HCT116 (cell line): ENCODE data around the gene C2CD4B. TPM values are rescaled to one million over a fixed set of nuclear protein-coding genes. Genes with fewer than 3 reads are reported as not detected.

Experiments
- ATAC-seq: fragments of 200-7000 bp; cut with Tn5 transposase; 2 replicates; pipeline ENCODE4 v1.9.1; 2020; ENCODE audit warnings: mild to moderate bottlenecking, moderate library complexity
- BruUV-seq: library from RNA; stranded (reverse); fragments of 400-500 nt; replicated peaks from 2 replicates; lab custom pipeline; 2021; lab: Mats Ljungman, UMichigan
- CTCF ChIA-PET: fragments of 300-600 bp; sonication (Branson Sonifier 250); formaldehyde crosslinking; loops from one replicate; lab custom pipeline; 2021; ENCODE audit warnings: antibody characterized with exemption; lab: Charles Lee
- POLR2A ChIA-PET: fragments of 300-600, 350-600 bp; sonication (Branson Sonifier 250); formaldehyde crosslinking; loops from one replicate; lab custom pipeline; 2021; ENCODE audit warnings: antibody characterized with exemption; lab: Charles Lee
- RAD21 ChIA-PET, 2 experiments: fragments of 300-600 bp; sonication (Branson Sonifier 250); formaldehyde crosslinking; loops; one replicate each; lab custom pipeline; 2023; ENCODE audit warnings: low total read pairs in 2 of 2; ENCODE audit not compliant: uncharacterized antibody in 2 of 2, unreplicated experiment in 2 of 2, low non-redundant PET in 1 of 2; lab: Charles Lee
- DNase-seq: peaks from one replicate; pipeline ENCODE4 v3.0.0-alpha.2; 2010; ENCODE audit warnings: low read depth, low spot score
- H2AFZ ChIP-seq: fragments of 200-600 bp; shearing (Covaris generic), sonication (generic); 2 replicates; pipeline ENCODE4 v1.6.1; 2017; ENCODE audit warnings: low read depth, mixed run types, mixed read lengths, antibody characterized with exemption, low read length; ENCODE audit not compliant: poor library complexity, severe bottlenecking
- H3K27ac ChIP-seq: 2 replicates; pipeline ENCODE4 v1.5.1; 2012; ENCODE audit warnings: low read depth, low read length
- H3K27me3 ChIP-seq: fragments of 200-600 bp; sonication (generic); 2 replicates; pipeline ENCODE4 v1.6.1; 2016; ENCODE audit warnings: mixed run types, low read length, mixed read lengths; ENCODE audit not compliant: insufficient read depth
- H3K36me3 ChIP-seq, 2 experiments: fragments of 200-500 bp in 1 of 2; fragments of 200-600 bp in 1 of 2; sonication (Bioruptor generic) in 1 of 2; sonication (generic) in 1 of 2; 2 replicates each; pipeline versions ENCODE4 v1.5.1 to v1.6.1; 2014 to 2016; ENCODE audit warnings: low read length in 2 of 2, inconsistent platforms in 1 of 2, mixed read lengths in 1 of 2, mixed run types in 1 of 2; ENCODE audit not compliant: insufficient read depth in 2 of 2, control insufficient read depth in 1 of 2
- H3K4me1 ChIP-seq, 2 experiments: fragments of 200-600 bp in 1 of 2; sonication (generic) in 1 of 2; 2 replicates each; pipeline versions ENCODE4 v1.5.1 to v1.6.1; 2012 to 2017; ENCODE audit warnings: low read length in 2 of 2, inconsistent platforms in 1 of 2, mild to moderate bottlenecking in 1 of 2, mixed read lengths in 1 of 2, mixed run types in 1 of 2, moderate library complexity in 1 of 2; ENCODE audit not compliant: insufficient read depth in 2 of 2, control insufficient read depth in 1 of 2
- H3K4me2 ChIP-seq: fragments of 200-600 bp; sonication (generic); 2 replicates; pipeline ENCODE4 v1.6.1; 2017; ENCODE audit warnings: mixed run types, low read length, mixed read lengths
- H3K4me3 ChIP-seq, 2 experiments: fragments of 200-600 bp in 1 of 2; sonication (generic) in 1 of 2; replicated peaks in 1 of 2; 2 replicates each; pipeline ENCODE4 v1.5.1; 2011 to 2016; ENCODE audit warnings: low read length in 2 of 2, control low read depth in 1 of 2, low read depth in 1 of 2, mild to moderate bottlenecking in 1 of 2, mixed read lengths in 1 of 2, mixed run types in 1 of 2
- H3K79me2 ChIP-seq: fragments of 200-600 bp; sonication (generic); 2 replicates; pipeline ENCODE4 v1.6.1; 2017; ENCODE audit warnings: mild to moderate bottlenecking, mixed run types, low read length, moderate library complexity, mixed read lengths; ENCODE audit not compliant: insufficient read depth
- H3K9ac ChIP-seq: fragments of 200-600 bp; sonication (generic); 2 replicates; pipeline ENCODE4 v1.6.1; 2016; ENCODE audit warnings: low read length, mixed read lengths
- H3K9me2 ChIP-seq: fragments of 200-600 bp; sonication (generic), shearing (Covaris generic); 2 replicates; pipeline ENCODE4 v1.6.1; 2017; ENCODE audit warnings: mixed run types, mild to moderate bottlenecking, moderate library complexity; ENCODE audit not compliant: insufficient read depth
- H3K9me3 ChIP-seq, 2 experiments: fragments of 200-500 bp in 1 of 2; fragments of 200-600 bp in 1 of 2; sonication (Bioruptor generic) in 1 of 2; sonication (generic) in 1 of 2; 2 replicates each; pipeline ENCODE4 v1.6.1; 2014 to 2017; ENCODE audit warnings: low read length in 2 of 2, mixed read lengths in 2 of 2, inconsistent platforms in 1 of 2, low read depth in 1 of 2, mild to moderate bottlenecking in 1 of 2, mixed run types in 1 of 2, moderate library complexity in 1 of 2; ENCODE audit not compliant: control insufficient read depth in 1 of 2, insufficient read depth in 1 of 2
- H4K20me1 ChIP-seq: fragments of 200-600 bp; sonication (generic), shearing (Covaris generic); 2 replicates; pipeline ENCODE4 v1.6.1; 2017; ENCODE audit warnings: mixed run types, mild to moderate bottlenecking, moderate library complexity; ENCODE audit not compliant: insufficient read depth
- CBX3 ChIP-seq: IDR thresholded peaks from 2 replicates; pipeline ENCODE4 v1.6.1; 2012; ENCODE audit warnings: low read depth
- FOSL1 ChIP-seq: IDR thresholded peaks from 2 replicates; pipeline ENCODE4 v1.6.1; 2012; ENCODE audit warnings: low read depth
- JUND ChIP-seq: IDR thresholded peaks from 2 replicates; pipeline ENCODE4 v1.6.1; 2012
- POLR2A ChIP-seq: IDR thresholded peaks from 2 replicates; pipeline ENCODE4 v1.7.0; 2011; ENCODE audit warnings: borderline replicate concordance; ENCODE audit not compliant: insufficient read depth, insufficient read length; ENCODE audit errors: extremely low read depth
- POLR2AphosphoS5 ChIP-seq: IDR thresholded peaks from 2 replicates; pipeline ENCODE4 v1.6.1; 2011; ENCODE audit warnings: mild to moderate bottlenecking, low read depth, low read length, moderate library complexity
- SRF ChIP-seq: IDR thresholded peaks from 2 replicates; pipeline ENCODE4 v1.6.1; 2012; ENCODE audit warnings: low read depth
- TCF7L2 ChIP-seq: IDR thresholded peaks from 2 replicates; pipeline ENCODE4 v1.7.0; 2011; ENCODE audit warnings: borderline replicate concordance, inconsistent platforms; ENCODE audit not compliant: insufficient read depth, insufficient read length; ENCODE audit errors: extremely low read depth
- intact Hi-C: fragments of 100-400 bp; cut with micrococcal nuclease; formaldehyde crosslinking; loops from 2 replicates; pipeline ENCODE4 v1.10.0; 2022
- total RNA-seq: library from RNA; stranded (reverse); gene quantifications from one replicate; pipeline ENCODE4 v1.2.1, GENCODE V29; 2021; ENCODE audit not compliant: unreplicated experiment
- TF ChIP-seq, protein P1 (sequence below), 3 experiments: fragments of 200-600 bp in 1 of 3; sonication (generic) in 1 of 3; IDR thresholded peaks in 2 of 3; conservative IDR thresholded peaks in 1 of 3; 2 replicates each; pipeline ENCODE4 v1.5.1; 2012 to 2017; ENCODE audit warnings: low read depth in 2 of 3, low read length in 2 of 3, antibody characterized with exemption in 1 of 3, borderline replicate concordance in 1 of 3, control low read depth in 1 of 3, mild to moderate bottlenecking in 1 of 3, mixed read lengths in 1 of 3, mixed run types in 1 of 3, moderate library complexity in 1 of 3; ENCODE audit not compliant: insufficient read depth in 1 of 3
- TF ChIP-seq, protein P2 (sequence below): IDR thresholded peaks from 2 replicates; pipeline ENCODE4 v1.6.1; 2012
- TF ChIP-seq, protein P3 (sequence below): IDR thresholded peaks from 2 replicates; pipeline ENCODE4 v1.6.1; 2012; ENCODE audit warnings: low read depth
- TF ChIP-seq, protein P4 (sequence below): IDR thresholded peaks from 2 replicates; pipeline ENCODE4 v1.6.1; 2012

C2CD4B gene
- total RNA-seq, 1 experiment from 2014 or later, result not detected

DNA sequence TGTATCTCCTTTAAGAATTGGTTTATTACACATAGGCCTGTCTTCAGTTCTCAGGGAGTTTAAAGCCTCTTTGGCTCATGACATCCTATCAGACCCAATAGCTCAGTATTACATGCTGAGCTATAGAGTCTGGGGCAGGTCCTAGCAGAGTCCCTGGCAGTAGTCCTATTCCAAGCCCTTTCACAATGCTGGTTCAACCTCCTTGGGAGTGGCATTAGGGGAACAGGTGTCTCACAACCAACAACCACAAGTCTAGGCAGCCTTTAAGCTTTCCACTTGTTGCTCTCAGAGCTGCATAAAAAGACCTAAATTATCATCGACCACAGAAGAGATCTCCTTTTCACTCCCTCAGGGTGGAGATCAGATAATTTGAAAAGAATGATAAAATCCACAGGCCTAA is 22.8 kb upstream of the C2CD4B start (continued):
- TF ChIP-seq, protein P1, sequence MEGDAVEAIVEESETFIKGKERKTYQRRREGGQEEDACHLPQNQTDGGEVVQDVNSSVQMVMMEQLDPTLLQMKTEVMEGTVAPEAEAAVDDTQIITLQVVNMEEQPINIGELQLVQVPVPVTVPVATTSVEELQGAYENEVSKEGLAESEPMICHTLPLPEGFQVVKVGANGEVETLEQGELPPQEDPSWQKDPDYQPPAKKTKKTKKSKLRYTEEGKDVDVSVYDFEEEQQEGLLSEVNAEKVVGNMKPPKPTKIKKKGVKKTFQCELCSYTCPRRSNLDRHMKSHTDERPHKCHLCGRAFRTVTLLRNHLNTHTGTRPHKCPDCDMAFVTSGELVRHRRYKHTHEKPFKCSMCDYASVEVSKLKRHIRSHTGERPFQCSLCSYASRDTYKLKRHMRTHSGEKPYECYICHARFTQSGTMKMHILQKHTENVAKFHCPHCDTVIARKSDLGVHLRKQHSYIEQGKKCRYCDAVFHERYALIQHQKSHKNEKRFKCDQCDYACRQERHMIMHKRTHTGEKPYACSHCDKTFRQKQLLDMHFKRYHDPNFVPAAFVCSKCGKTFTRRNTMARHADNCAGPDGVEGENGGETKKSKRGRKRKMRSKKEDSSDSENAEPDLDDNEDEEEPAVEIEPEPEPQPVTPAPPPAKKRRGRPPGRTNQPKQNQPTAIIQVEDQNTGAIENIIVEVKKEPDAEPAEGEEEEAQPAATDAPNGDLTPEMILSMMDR (IDR thresholded peaks at IDR 0.05 in 2 of 3, conservative IDR thresholded peaks at IDR 0.05 in 1 of 3; ENCODE audit: borderline replicate concordance in 1 of 3, insufficient read depth in 1 of 3, low read depth in 2 of 3, low read length in 2 of 3), result no peak

DNA sequence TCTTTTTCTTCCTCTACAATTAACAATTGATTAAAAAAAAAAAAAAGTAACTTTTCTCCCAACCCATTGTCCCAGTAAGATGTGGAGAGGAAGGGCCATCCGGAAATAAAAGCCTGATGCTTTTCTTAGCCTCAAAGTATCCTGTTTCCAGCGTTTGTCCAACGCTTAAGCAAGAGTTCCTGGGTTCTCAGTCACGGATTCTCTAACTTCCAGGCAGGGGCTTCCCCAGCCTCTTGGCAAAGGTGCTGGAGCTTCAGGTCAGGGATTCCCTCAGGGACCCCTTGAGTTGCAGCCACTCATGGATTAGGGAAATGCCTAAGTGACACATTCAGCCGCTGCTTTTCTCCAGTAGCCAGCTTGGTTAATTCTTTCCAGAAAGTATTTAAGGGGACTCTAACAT is 22.3 kb upstream of the C2CD4B start:
- no peaks in the 10 kb centered on the region for H3K79me2 ChIP-seq
- DNase-seq (no peak), ATAC-seq (no peak)
- no TSS peak for BruUV-seq
- intact Hi-C loops, result no loop called here
- no peak overlapping the region for H3K9ac ChIP-seq
- no peak for TF ChIP-seq TCF7L2
- no peak for TF ChIP-seq CBX3
- no peak for TF ChIP-seq FOSL1
- TF ChIP-seq, protein P2, sequence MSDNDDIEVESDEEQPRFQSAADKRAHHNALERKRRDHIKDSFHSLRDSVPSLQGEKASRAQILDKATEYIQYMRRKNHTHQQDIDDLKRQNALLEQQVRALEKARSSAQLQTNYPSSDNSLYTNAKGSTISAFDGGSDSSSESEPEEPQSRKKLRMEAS, result no peak
- no peak for TF ChIP-seq JUND
- TF ChIP-seq, protein P3, sequence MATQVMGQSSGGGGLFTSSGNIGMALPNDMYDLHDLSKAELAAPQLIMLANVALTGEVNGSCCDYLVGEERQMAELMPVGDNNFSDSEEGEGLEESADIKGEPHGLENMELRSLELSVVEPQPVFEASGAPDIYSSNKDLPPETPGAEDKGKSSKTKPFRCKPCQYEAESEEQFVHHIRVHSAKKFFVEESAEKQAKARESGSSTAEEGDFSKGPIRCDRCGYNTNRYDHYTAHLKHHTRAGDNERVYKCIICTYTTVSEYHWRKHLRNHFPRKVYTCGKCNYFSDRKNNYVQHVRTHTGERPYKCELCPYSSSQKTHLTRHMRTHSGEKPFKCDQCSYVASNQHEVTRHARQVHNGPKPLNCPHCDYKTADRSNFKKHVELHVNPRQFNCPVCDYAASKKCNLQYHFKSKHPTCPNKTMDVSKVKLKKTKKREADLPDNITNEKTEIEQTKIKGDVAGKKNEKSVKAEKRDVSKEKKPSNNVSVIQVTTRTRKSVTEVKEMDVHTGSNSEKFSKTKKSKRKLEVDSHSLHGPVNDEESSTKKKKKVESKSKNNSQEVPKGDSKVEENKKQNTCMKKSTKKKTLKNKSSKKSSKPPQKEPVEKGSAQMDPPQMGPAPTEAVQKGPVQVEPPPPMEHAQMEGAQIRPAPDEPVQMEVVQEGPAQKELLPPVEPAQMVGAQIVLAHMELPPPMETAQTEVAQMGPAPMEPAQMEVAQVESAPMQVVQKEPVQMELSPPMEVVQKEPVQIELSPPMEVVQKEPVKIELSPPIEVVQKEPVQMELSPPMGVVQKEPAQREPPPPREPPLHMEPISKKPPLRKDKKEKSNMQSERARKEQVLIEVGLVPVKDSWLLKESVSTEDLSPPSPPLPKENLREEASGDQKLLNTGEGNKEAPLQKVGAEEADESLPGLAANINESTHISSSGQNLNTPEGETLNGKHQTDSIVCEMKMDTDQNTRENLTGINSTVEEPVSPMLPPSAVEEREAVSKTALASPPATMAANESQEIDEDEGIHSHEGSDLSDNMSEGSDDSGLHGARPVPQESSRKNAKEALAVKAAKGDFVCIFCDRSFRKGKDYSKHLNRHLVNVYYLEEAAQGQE, result no peak
- TF ChIP-seq, protein P4, sequence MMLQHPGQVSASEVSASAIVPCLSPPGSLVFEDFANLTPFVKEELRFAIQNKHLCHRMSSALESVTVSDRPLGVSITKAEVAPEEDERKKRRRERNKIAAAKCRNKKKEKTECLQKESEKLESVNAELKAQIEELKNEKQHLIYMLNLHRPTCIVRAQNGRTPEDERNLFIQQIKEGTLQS, result no peak
- TF ChIP-seq POLR2A, result no peak
- TF ChIP-seq POLR2AphosphoS5, result no peak
- TF ChIP-seq SRF, result no peak
- H4K20me1 ChIP-seq, result no peaks in the 10 kb centered on the region
- no peak overlapping the region for H3K4me2 ChIP-seq
- peaks cover 14% of the 10 kb centered on the region; the same call in 1 of the 2 replicates for H3K27me3 ChIP-seq
- ChIA-PET RAD21 (no interaction called here), CTCF (no interaction called here), POLR2A (no interaction called here)
- H3K9me3 ChIP-seq, result no peaks in the 10 kb centered on the region
- H3K4me3 ChIP-seq, result no peak overlapping the region
- no peaks in the 10 kb centered on the region for H3K9me2 ChIP-seq
- H3K4me1 ChIP-seq, result no peaks in the 10 kb centered on the region
- no peak overlapping the region for H2AFZ ChIP-seq
- H3K36me3 ChIP-seq, result no peaks in the 10 kb centered on the region
- H3K27ac ChIP-seq, result no peak overlapping the region
